GM23338 (cell line): ENCODE data around the gene C17orf107. TPM values are rescaled to one million over a fixed set of nuclear protein-coding genes. Genes with fewer than 3 reads are reported as not detected.

Experiments used
- ATAC-seq: fragments of 200-7000 bp; cut with Tn5 transposase; 3 replicates; pipeline ENCODE4 v1.9.1; 2020
- DNase-seq: peaks from one replicate; pipeline ENCODE4 v3.0.0-alpha.2; 2015; ENCODE audit warnings: low spot score
- H2AFZ ChIP-seq: fragments of 200-600 bp; sonication (generic); 2 replicates; pipeline ENCODE4 v1.8.0; 2016; ENCODE audit warnings: antibody characterized with exemption, mild to moderate bottlenecking, moderate library complexity
- H3F3A ChIP-seq: fragments of 200-600 bp; sonication (generic); replicated peaks from 2 replicates; pipeline ENCODE4 v1.8.0; 2017; ENCODE audit warnings: antibody characterized with exemption, mixed run types, low read depth
- H3K27ac ChIP-seq: fragments of 200-600 bp; sonication (generic); 2 replicates; pipeline ENCODE4 v1.6.1; 2016; ENCODE audit warnings: low read depth
- H3K27me3 ChIP-seq: fragments of 200-600 bp; sonication (generic); 2 replicates; pipeline ENCODE4 v1.8.0; 2016; ENCODE audit warnings: mild to moderate bottlenecking, mixed run types, moderate library complexity; ENCODE audit not compliant: insufficient read depth
- H3K36me3 ChIP-seq: fragments of 200-600 bp; sonication (generic); 2 replicates; pipeline ENCODE4 v1.8.0; 2016; ENCODE audit warnings: mild to moderate bottlenecking; ENCODE audit not compliant: insufficient read depth
- H3K4me1 ChIP-seq: fragments of 200-600 bp; sonication (generic); 2 replicates; pipeline ENCODE4 v1.8.0; 2016; ENCODE audit warnings: mild to moderate bottlenecking, moderate library complexity; ENCODE audit not compliant: insufficient read depth
- H3K4me2 ChIP-seq: fragments of 200-600 bp; sonication (generic); 2 replicates; pipeline ENCODE4 v1.7.1; 2017; ENCODE audit warnings: mixed run types
- H3K4me3 ChIP-seq: fragments of 200-600 bp; sonication (generic); 2 replicates; pipeline ENCODE4 v1.6.1; 2016; ENCODE audit warnings: mixed run types
- H3K79me2 ChIP-seq: fragments of 200-600 bp; sonication (generic); replicated peaks from 2 replicates; pipeline ENCODE4 v1.8.0; 2017; ENCODE audit warnings: mild to moderate bottlenecking; ENCODE audit not compliant: insufficient read depth
- H3K9me2 ChIP-seq: fragments of 200-600 bp; sonication (generic); 2 replicates; pipeline ENCODE4 v1.8.0; 2017; ENCODE audit not compliant: insufficient read depth
- H4K20me1 ChIP-seq: fragments of 200-600 bp; sonication (generic); replicated peaks from 2 replicates; pipeline ENCODE4 v1.8.0; 2017; ENCODE audit warnings: mild to moderate bottlenecking; ENCODE audit not compliant: insufficient read depth
- H3K27ac Mint-ChIP-seq: 2 replicates; pipeline ENCODE4 v1.8.0; 2020; ENCODE audit warnings: inconsistent platforms, mild to moderate bottlenecking, moderate library complexity, mixed read lengths
- H3K27me3 Mint-ChIP-seq: 3 replicates; pipeline ENCODE4 v1.8.0; 2022; ENCODE audit warnings: low read depth, mild to moderate bottlenecking, moderate library complexity, mixed read lengths, inconsistent platforms; ENCODE audit not compliant: insufficient read depth, poor library complexity
- H3K36me3 Mint-ChIP-seq: 3 replicates; pipeline ENCODE4 v1.8.0; 2021; ENCODE audit warnings: low read depth, mild to moderate bottlenecking, inconsistent platforms, moderate library complexity, mixed read lengths
- H3K4me1 Mint-ChIP-seq: 3 replicates; pipeline ENCODE4 v1.8.0; 2020; ENCODE audit warnings: mild to moderate bottlenecking, inconsistent platforms, mixed read lengths
- H3K4me3 Mint-ChIP-seq: 3 replicates; pipeline ENCODE4 v1.8.0; 2021; ENCODE audit warnings: moderate library complexity, mild to moderate bottlenecking, inconsistent platforms, mixed read lengths
- H3K9me3 Mint-ChIP-seq: 3 replicates; pipeline ENCODE4 v1.8.0; 2020; ENCODE audit warnings: moderate library complexity, mild to moderate bottlenecking, inconsistent platforms, mixed read lengths
- CREB1 ChIP-seq: fragments of 250-450 bp; sonication (Bioruptor Pico); IDR thresholded peaks from 2 replicates; pipeline ENCODE4 v1.5.0; 2020; ENCODE audit warnings: low read depth, mild to moderate bottlenecking, moderate library complexity
- CTCF ChIP-seq, 2 experiments: fragments of 200-600 bp in 1 of 2; sonication (generic) in 1 of 2; conservative IDR thresholded peaks; 2 replicates each; pipeline versions ENCODE4 v1.5.1 to v1.6.1; 2016 to 2017; ENCODE audit warnings: antibody characterized with exemption in 2 of 2, low read depth in 2 of 2, mild to moderate bottlenecking in 2 of 2, moderate library complexity in 1 of 2
- ETS1 ChIP-seq: IDR thresholded peaks from 2 replicates; pipeline ENCODE4 v1.6.1; 2016; ENCODE audit warnings: antibody characterized with exemption
- EZH2 ChIP-seq: fragments of 200-600 bp; sonication (generic); IDR thresholded peaks from one replicate; pipeline ENCODE4 v1.8.0; 2017; ENCODE audit warnings: antibody characterized with exemption, mild to moderate bottlenecking, low read depth; ENCODE audit not compliant: unreplicated experiment
- EZH2phosphoT487 ChIP-seq: fragments of 200-600 bp; sonication (generic); IDR thresholded peaks from one replicate; pipeline ENCODE4 v1.8.1; 2018; ENCODE audit warnings: antibody characterized with exemption; ENCODE audit not compliant: unreplicated experiment
- JUNB ChIP-seq: IDR thresholded peaks from one replicate; pipeline ENCODE4 v1.6.1; 2016; ENCODE audit warnings: antibody characterized with exemption; ENCODE audit not compliant: unreplicated experiment
- NANOG ChIP-seq: IDR thresholded peaks from 2 replicates; pipeline ENCODE4 v1.6.1; 2016; ENCODE audit warnings: antibody characterized with exemption, borderline replicate concordance
- POLR2AphosphoS5 ChIP-seq: IDR thresholded peaks from 2 replicates; pipeline ENCODE4 v1.6.1; 2016; ENCODE audit warnings: antibody characterized with exemption, low read depth
- REST ChIP-seq: IDR thresholded peaks from one replicate; pipeline ENCODE4 v1.6.1; 2018; ENCODE audit warnings: antibody characterized with exemption; ENCODE audit not compliant: unreplicated experiment
- STAT1 ChIP-seq: IDR thresholded peaks from one replicate; pipeline ENCODE4 v1.6.1; 2016; ENCODE audit warnings: antibody characterized with exemption; ENCODE audit not compliant: unreplicated experiment
- ZNF114 ChIP-seq: fragments of 250-450 bp; sonication (Bioruptor Pico); IDR thresholded peaks from 2 replicates; pipeline ENCODE4 v1.5.0; 2020; ENCODE audit warnings: mild to moderate bottlenecking, moderate library complexity
- ZNF331 ChIP-seq: fragments of 250-450 bp; sonication (Bioruptor Pico); IDR thresholded peaks from 2 replicates; pipeline ENCODE4 v1.5.0; 2020; ENCODE audit warnings: low read depth, mild to moderate bottlenecking, moderate library complexity
- ZNF462 ChIP-seq: fragments of 250-450 bp; sonication (Bioruptor Pico); IDR thresholded peaks from 2 replicates; pipeline ENCODE4 v1.5.0; 2020; ENCODE audit warnings: mild to moderate bottlenecking, moderate library complexity
- polyA plus RNA-seq: library from polyadenylated mRNA; unstranded; fragments of >200 nt; fragmentation: Nextera tagmentation; extraction: Ambion mirVana; gene quantifications from 2 replicates; pipeline ENCODE4 v1.2.1, GENCODE V29; 2016
- total RNA-seq: library from RNA; depleted of rRNA; stranded (reverse); fragments of >200 nt; shearing (Covaris generic); gene quantifications from 2 replicates; pipeline ENCODE4 v1.2.3, GENCODE V29; 2014

The C17orf107 gene
- total and polyA plus RNA-seq, 2 experiments from 2014 or later, result 1.9 to 5.9 TPM

- Histone ChIP-seq H3K9me2 (no peaks in the 10 kb centered on the region), H3F3A (peaks cover 29% of the 10 kb centered on the region), H3K79me2 (no peaks in the 10 kb centered on the region), H3K27ac (no peak overlapping the region), H3K27me3 (peaks cover 9% of the 10 kb centered on the region), H3K36me3 (no peaks in the 10 kb centered on the region; the same call in 1 of the 2 replicates), H3K4me3 (no peak overlapping the region), H3K4me2 (no peak overlapping the region), H2AFZ (no peak overlapping the region), H3K4me1 (0 out of 2 replicates have a peak, but pooled peaks cover 5% of the 10 kb centered on the region), H4K20me1 (no peaks in the 10 kb centered on the region)
- Mint-ChIP-seq H3K36me3 (no peaks in the 10 kb centered on the region), H3K27ac (no peak overlapping the region), H3K27me3 (peaks cover 25% of the 10 kb centered on the region), H3K4me3 (no peak overlapping the region; the same call in 2 of the 3 replicates), H3K9me3 (no peaks in the 10 kb centered on the region), H3K4me1 (peaks cover 15% of the 10 kb centered on the region)
- no peak for ATAC-seq
- TF ChIP-seq ETS1 (no peak), CTCF (conservative IDR thresholded peaks at IDR 0.05; ENCODE audit: low read depth in 2 of 2) (no peak), CREB1 (CRISPR knock-in tag) (no peak), NANOG (no peak), POLR2AphosphoS5 (no peak), REST (no peak), EZH2phosphoT487 (no peak), EZH2 (no peak), ZNF114 (CRISPR knock-in tag) (no peak), ZNF331 (CRISPR knock-in tag) (no peak), JUNB (no peak), ZNF462 (CRISPR knock-in tag) (no peak), STAT1 (no peak)
- no peak for DNase-seq
Measured at GRCh38 chr17:4902540-4902939, 3.2 kb downstream of the C17orf107 start.
